Measurements from ENCODE around the gene SCO2.
"Not testable (repeated sequence)": the region's sequence is repeated elsewhere in the genome, so short reads cannot be mapped to it uniquely, and the experiment has no call there.

SCO2 gene

GRCh38 chr22:50548921-50549790 is 23.8 kb upstream of the SCO2 start:
- DNase-seq: no peak

GRCh38 chr22:50548040-50548920 is 22.9 kb upstream of the SCO2 start:
- DNase-seq: no peak

- no peak for DNase-seq
These were observed 22.0 kb upstream of the SCO2 start for GRCh38 chr22:50547263-50547985.

- no peak for DNase-seq
These were observed 21.2 kb upstream of the SCO2 start for GRCh38 chr22:50546326-50547262.

GRCh38 chr22:50545522-50546325 is 20.3 kb upstream of the SCO2 start, which contains the start of gene KLHDC7B:
KLHDC7B (plus strand) TSS chr22:50545899; CDS start chr22:50546244, 345 bp downstream.
- no peak for DNase-seq

- DNase-seq: no peak
These were observed 19.4 kb upstream of the SCO2 start for GRCh38 chr22:50544746-50545253.

- peak; percentile 65 for DNase-seq
These were observed 18.8 kb upstream of the SCO2 start for GRCh38 chr22:50544078-50544745.

GRCh38 chr22:50542416-50542927 is 17.1 kb upstream of the SCO2 start:
- no peak for DNase-seq

GRCh38 chr22:50541667-50542026 is 16.2 kb upstream of the SCO2 start:
- DNase-seq: not testable (repeated sequence)

- DNase-seq: no peak
These were observed 15.0 kb upstream of the SCO2 start for GRCh38 chr22:50540381-50540780.

GRCh38 chr22:50537765-50538164 is 12.4 kb upstream of the SCO2 start:
- DNase-seq: no peak

- no peak for DNase-seq
These were observed 10.8 kb upstream of the SCO2 start for GRCh38 chr22:50536226-50536625.

- DNase-seq: no peak
These were observed 9.7 kb upstream of the SCO2 start for GRCh38 chr22:50535113-50535512.

GRCh38 chr22:50533856-50534711 is 8.7 kb upstream of the SCO2 start:
- DNase-seq: not testable (repeated sequence)

- DNase-seq: no peak
These were observed 7.7 kb upstream of the SCO2 start for GRCh38 chr22:50532824-50533796.

GRCh38 chr22:50531962-50532674 is 6.7 kb upstream of the SCO2 start:
- DNase-seq: no peak

- DNase-seq: no peak
These were observed 6.2 kb upstream of the SCO2 start for GRCh38 chr22:50531546-50531961.
